ENCODE data around the gene ACAP2.
"Not testable (repeated sequence)": the region's sequence is repeated elsewhere in the genome, so short reads cannot be mapped to it uniquely, and the experiment has no call there.

The ACAP2 gene

GRCh38 chr3:195384952-195385351 lies 57.9 kb downstream of the ACAP2 start:
- DNase-seq, result no peak

DNA sequence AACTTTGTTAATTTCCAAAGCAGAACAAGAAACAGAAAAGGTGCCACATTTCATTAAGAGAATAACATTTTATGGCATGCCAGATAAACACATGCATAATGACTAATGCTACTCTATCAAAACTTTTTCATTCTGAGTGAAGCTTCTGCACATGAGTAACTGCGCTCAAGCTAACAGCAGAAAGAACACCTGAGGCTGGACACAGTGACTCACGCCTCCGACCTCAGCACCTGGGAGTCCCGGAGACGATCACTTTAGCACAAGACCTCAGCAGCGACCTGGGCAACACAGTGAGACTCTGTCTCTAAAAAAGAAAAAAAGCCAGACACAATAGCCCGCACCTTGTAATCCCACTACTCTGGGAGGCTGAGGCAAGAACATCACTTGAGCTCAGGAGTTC lies 70.6 kb downstream of the ACAP2 start:
- no peak for DNase-seq

- no peak for DNase-seq
Measured at GRCh38 chr3:195366200-195366925, 76.5 kb downstream of the ACAP2 start.

DNA sequence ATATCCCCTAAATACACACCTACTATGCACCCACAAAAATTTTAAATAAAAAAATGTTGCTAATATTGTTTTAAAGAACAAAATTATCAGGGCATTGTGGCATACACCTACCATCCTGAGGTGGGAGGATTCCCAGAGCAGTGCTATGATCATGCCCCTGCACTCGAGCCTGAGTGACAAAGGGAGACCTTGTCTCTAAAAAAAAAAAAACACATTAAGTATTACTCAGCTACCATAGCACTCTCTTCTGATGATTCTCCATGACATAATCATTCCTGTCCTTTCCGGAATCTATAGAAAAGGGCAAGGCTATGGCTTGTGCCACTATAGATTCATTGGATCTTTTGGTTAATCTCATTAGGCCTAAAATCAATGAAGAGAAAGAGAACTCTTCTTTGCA lies 77.4 kb downstream of the ACAP2 start:
- no peak for DNase-seq

DNA sequence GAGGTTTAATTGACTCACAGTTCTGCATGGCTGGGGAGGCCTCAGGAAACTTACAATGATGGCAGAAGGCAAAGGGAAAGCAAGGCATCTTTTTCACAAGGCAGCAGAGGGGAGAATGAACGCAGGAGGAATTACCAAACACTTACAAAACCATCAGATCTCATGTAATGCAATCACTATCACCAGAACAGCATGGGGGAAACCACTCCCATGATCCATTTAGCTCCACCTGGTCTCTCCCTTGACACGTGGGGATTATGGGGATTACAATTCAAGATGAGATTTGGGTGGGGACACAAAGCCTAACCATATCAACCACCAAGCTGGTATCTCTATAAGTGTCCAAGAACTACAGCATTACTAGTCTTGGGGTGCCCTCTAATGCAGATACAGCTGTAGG lies 85.0 kb downstream of the ACAP2 start:
- not testable (repeated sequence) for DNase-seq

DNA sequence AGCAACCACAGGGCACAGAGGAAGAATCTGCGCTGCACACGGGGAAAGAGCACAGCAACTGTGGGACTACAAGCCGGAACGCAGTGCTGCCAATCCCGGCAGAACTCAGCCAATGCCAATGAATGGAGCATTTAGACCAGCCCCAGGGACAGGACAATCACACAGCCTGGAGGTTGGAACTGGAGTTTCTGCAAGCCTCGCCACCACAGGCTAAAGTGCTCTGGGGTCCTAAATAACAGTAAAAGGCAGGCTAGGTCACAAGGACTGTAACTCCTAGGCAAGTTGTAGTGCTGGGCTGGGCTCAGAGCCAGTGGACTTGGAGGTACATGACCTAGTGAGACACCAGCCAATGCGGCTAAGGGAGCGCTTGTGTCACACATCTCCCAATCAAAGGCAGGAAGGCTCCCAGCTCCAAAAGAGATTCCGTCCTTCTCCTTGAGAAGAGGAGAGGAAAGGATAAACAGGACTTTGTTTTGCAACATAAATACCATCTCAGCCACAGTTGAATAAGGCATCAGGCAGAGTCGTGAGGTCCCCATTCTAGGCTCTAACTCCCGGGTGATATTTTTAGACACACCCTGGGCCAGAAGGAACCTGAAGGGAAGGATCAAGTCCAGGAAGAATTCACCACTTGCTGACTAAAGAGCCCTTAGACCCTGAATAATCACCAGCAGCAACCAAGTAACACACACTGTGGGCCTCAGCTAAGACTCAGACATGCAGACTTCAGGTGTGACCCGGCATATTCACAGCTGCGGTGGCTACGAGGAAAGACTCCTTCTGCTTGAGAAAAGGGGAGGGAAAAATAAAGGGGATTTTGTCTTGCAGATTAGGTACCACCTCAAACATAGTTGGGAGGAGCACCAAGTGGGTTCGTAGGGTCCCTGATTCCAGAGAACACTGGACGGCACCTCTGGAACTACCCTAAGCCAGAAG lies 86.4 kb downstream of the ACAP2 start:
- no peak for DNase-seq

DNA sequence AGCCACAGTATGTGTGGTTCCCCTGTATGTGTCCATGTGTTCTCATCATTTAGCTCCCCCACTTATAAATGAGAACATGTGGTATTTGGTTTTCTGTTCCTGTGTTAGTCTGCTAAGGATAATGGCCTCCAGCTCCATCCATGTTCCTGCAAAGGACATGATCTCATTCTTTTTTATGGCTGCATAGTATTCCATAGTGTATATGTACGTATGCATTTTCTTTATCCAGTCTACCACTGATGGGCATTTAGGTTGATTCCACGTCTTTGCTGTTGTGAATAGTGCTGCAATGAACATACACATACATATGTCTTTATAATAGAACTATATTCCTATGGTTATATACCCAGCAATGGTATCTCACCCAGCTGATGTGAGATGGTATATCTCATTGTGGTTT lies 88.8 kb downstream of the ACAP2 start:
- not testable (repeated sequence) for DNase-seq

GRCh38 chr3:195352895-195353488 lies 89.8 kb downstream of the ACAP2 start:
- no peak for DNase-seq

GRCh38 chr3:195348426-195349115 lies 94.2 kb downstream of the ACAP2 start:
- DNase-seq, result no peak

GRCh38 chr3:195337747-195338146 lies 105.1 kb downstream of the ACAP2 start:
- DNase-seq, result no peak

DNA sequence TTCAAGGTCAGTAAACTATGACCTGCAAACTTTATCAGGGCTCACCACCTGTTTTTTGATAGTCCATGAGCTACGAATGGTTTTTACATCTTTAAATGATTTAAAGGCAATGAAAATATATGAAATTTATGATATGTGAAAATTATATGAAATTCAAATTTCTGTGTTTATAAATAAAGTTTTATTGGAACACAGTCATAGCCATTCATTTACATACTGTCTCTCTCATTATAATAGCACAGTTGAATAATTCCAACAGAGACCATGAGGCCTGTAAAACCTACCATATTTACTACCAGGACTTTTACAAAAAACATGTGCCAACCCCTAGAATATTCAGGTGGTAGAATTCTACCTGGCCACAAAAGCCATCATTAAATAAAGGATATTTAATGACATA lies 107.9 kb downstream of the ACAP2 start:
- DNase-seq, result no peak

DNA sequence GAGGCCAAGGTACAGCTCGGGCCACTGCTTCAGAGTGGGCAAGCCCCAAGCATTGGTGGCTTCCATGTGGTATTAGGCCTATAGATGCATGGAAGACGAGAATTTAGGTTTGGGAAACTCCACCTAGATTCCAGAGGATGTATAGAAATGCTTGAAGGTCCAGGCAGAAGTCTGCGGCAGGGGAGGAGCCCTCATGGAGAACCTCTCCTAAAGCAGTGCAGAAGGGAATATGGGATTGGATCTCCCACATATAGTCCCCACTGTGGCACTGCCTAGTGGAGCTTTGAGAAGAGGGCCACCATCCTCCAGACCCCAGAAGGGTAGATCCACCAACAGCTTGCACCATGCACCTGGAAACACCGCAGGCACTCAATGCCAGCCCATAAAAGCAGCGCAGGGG lies 123.8 kb downstream of the ACAP2 start:
- DNase-seq, result no peak

- no peak for DNase-seq
Measured at GRCh38 chr3:195312714-195313113, 130.1 kb downstream of the ACAP2 start.

DNA sequence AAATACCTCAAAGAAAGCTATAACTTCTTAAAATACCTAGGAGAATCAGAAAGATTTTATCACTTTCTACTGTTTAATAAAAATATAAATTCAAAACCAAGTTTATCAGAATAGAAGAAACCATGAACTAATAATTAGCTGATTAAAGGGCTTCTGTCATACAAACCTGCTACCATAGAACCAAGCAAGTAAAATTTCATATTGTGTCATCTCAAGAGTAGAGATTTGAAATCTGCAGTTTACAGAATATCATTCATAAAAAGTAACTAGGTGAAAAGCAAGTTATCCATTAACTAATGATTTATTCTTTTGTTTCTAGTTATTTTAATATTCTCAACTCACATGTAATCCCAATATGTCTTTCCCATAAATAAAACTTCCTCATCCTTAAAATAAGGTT lies 135.1 kb downstream of the ACAP2 start:
- no peak for DNase-seq

DNA sequence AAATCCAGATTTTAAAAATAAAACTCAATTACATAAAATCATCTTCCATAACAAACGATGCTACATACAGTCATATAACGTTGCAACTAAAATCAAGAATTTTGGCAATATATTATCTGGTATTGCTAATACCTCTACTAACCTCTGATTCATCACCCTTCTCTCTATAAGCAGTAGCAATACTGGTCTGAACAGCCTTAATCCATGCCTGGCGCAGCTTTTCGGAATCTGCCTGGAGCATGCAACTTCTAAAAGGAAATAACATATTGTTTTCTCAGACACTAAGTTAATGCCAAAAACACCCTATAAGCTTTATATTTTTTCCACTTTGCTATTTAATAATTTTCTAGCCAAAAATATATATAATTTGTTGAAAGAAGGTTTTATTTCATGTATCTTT lies 136.5 kb downstream of the ACAP2 start:
- no peak for DNase-seq

DNA sequence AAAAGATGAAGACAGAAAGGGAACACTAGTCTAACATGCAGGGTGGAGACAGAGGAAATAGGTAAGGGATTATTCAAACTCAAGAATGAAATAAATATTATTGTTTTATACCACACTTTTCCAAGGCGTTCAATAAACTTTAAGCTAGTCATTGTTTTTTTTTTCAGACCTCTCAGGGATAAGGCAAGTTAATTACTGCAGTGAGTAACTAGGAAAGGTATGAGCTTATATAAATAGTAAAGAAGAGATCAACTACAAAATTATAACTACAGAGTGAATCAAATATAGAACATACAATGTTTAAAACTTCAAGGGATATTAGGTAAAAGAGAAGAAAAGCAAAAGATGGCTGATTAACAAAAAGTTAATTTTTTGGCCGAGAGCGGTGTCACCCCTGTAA lies 140.4 kb downstream of the ACAP2 start:
- DNase-seq, result no peak

DNA sequence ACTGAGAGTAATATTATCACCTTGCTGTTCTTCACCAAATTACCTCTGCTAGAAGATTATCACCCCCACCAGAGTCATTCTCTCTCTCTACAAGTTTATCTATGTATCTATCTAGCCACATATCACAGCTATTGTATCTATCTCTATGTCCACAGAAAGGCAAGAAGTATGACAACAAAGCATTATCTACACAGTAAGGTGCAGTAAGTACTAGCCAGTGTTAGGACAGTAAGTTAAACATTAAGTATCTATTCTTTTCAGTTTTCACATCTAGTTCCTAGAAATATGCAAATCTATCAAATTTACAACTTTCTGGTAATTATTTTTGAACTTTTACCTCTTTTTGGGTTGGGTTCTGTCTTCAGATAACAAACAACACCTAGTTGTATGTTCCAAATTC lies 145.4 kb downstream of the ACAP2 start:
- DNase-seq, result no peak

GRCh38 chr3:195296662-195297061 lies 146.2 kb downstream of the ACAP2 start:
- DNase-seq, result no peak

DNA sequence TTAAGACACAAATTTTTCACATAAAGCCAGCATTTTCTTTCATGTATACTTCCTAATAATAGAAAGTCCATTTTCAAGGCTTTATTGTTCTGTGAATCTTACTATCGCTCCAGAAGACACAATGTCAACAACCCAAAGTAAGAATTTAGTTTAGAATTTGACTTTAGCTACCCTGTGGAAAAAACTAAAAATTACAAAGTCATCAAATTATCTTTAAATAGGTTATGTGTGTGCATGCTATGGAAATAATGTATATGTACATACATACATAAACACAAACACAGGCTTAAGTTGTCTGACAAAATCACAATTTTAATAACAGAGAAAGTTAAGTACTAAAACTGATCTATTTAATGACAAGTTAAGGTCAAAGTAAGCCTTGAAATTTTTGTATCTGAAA lies 151.7 kb downstream of the ACAP2 start:
- no peak for DNase-seq

- not testable (repeated sequence) for DNase-seq
Measured at GRCh38 chr3:195290643-195291042, 152.2 kb downstream of the ACAP2 start.

DNA sequence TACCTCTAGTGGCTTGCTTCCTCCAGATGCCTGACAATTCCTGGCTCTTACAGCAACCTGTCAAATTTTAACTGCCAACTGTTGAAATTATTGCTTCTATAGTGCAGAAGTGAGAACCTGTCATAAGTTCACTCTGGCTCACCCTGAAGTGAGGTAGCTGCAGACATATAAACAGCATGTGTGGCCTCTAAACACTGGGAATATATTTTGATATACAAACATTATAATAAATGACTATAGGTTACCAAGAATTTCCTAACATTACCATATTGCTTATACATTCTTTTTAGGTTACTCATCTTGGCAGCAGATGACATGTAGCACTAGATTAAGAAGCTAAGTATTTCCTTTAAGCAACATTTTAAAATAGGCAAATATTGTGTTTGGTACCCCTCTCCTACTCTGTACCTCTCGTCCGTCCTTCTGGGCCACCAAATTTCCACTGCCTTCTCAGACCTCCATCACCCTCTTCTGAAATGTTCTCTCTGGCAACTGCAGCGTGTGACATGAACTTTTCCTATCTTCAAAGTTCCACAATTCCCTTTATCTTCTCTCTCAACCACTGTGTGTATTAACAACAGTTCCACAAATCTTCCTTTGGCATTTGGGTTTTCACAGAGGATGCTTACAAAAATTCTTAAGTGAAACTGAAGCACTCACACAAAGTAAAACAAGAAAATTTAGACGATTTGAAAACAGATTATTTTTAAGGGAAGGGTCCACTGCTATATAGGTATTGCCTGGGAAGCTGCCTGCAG lies 156.5 kb downstream of the ACAP2 start:
- DNase-seq, result no peak

- no peak for DNase-seq
Measured at GRCh38 chr3:195285372-195285771, 157.4 kb downstream of the ACAP2 start.

All from NCI-H2029 treated with DMSO at 0.1 percent for 48 hours (cell line).